Endothelial cell (in vitro differentiated cells): ENCODE data around the gene TUBE1. TPM values are rescaled to one million over a fixed set of nuclear protein-coding genes. Genes with fewer than 3 reads are reported as not detected.
A peak's percentile ranks its signal among the peaks of the same experiment; 100 is the strongest.
"Not testable (repeated sequence)": the region's sequence is repeated elsewhere in the genome, so short reads cannot be mapped to it uniquely, and the experiment has no call there.

Experiments
- DNase-seq: peaks from one replicate; pipeline ENCODE4 v3.0.0; 2021; ENCODE audit warnings: low spot score
- H3K27ac Mint-ChIP-seq: one replicate; pipeline ENCODE4 v1.8.0; 2021; ENCODE audit warnings: mixed read lengths, inconsistent platforms; ENCODE audit not compliant: unreplicated experiment
- H3K27me3 Mint-ChIP-seq: one replicate; pipeline ENCODE4 v1.8.0; 2021; ENCODE audit warnings: mild to moderate bottlenecking, moderate library complexity, mixed read lengths, inconsistent platforms; ENCODE audit not compliant: unreplicated experiment
- H3K36me3 Mint-ChIP-seq: one replicate; pipeline ENCODE4 v1.8.0; 2021; ENCODE audit warnings: mild to moderate bottlenecking, low read depth, mixed read lengths, inconsistent platforms; ENCODE audit not compliant: unreplicated experiment
- H3K4me1 Mint-ChIP-seq: one replicate; pipeline ENCODE4 v1.8.0; 2021; ENCODE audit warnings: mild to moderate bottlenecking, mixed read lengths, inconsistent platforms; ENCODE audit not compliant: unreplicated experiment
- H3K4me3 Mint-ChIP-seq: one replicate; pipeline ENCODE4 v1.8.0; 2021; ENCODE audit warnings: mild to moderate bottlenecking, mixed read lengths, inconsistent platforms; ENCODE audit not compliant: unreplicated experiment
- H3K9me3 Mint-ChIP-seq: one replicate; pipeline ENCODE4 v1.8.0; 2021; ENCODE audit warnings: mixed read lengths, inconsistent platforms; ENCODE audit not compliant: unreplicated experiment
- CTCF ChIP-seq: fragments of 200-600 bp; sonication (generic); IDR thresholded peaks from one replicate; pipeline ENCODE4 v1.5.0; 2021; ENCODE audit warnings: antibody characterized with exemption; ENCODE audit not compliant: unreplicated experiment
- total RNA-seq: library from RNA; stranded (reverse); fragmentation: NEBNext Ultra II Directional; extraction: Animal tissue kit (Norgen Biotek cat#: 25700); gene quantifications from one replicate; pipeline ENCODE4 v1.2.1, GENCODE V29; 2021; ENCODE audit not compliant: unreplicated experiment

Gene TUBE1
- total RNA-seq, 1 donor from 2014 or later = 13.7 TPM

DNA sequence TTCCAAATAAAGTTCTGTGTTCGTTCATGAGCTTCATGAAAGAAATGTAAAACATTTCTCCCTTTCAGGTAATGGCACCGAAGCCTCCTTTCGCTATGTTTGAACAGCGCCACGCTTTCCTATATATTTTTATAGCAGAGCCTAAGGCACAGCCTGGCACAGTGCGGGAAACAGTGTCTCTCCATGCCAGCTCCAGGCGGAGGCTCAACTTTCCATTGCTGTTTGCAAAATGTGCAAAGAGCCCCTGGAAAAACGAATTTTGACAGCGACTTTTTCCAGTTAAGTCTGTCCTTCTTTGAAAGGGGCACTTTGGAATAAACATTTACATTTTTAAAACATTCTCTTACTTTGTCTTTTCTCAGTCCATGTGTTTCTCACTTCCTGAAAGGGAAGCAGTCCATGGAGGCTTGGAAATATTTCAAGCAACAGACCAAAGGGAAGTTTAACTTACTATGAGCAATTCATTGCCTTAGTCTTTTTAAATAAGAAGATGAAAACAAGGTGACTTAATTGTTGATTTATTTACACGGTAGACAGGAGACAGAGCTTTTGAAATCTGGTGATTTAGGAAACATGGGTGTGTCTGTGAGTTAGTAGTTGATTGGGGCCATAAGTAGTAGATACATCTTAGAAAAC lies 32.6 kb downstream of the TUBE1 start:
- H3K4me3 Mint-ChIP-seq = no peak overlapping the region
- no peaks in the 10 kb centered on the region for H3K4me1 Mint-ChIP-seq
- no peak overlapping the region for H3K27ac Mint-ChIP-seq
- H3K27me3 Mint-ChIP-seq = peaks cover 3% of the 10 kb centered on the region
- no peaks in the 10 kb centered on the region for H3K9me3 Mint-ChIP-seq
- TF ChIP-seq CTCF = no peak
- no peaks in the 10 kb centered on the region for H3K36me3 Mint-ChIP-seq
- no peak for DNase-seq

DNA sequence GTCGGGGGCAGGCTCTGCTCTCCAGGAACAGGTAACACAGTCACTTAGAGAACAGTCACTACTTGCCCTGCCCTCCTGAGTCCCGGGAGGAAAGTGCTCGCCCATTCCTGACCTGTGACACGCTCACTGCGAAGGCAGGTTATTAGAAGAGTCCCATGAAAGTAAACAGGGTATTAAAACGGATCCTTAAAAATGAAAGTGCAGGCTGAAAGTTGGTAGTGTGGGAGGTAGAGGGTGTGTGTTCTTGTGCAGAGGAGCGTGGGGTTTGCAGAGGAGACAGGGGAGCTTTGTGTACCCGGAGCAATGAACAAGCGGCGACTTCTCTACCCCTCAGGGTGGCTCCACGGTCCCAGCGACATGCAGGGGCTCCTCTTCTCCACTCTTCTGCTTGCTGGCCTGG lies 33.3 kb downstream of the TUBE1 start, which contains the start of gene CCN6:
Gene CCN6 (plus strand): TSS at position 104 of the 400 bp plus-strand sequence. CDS start 254 bp downstream, at position 358.
- H3K27ac Mint-ChIP-seq = peak within 1 kb of the TSS; percentile 39
- H3K4me1 Mint-ChIP-seq = no peaks in the 10 kb centered on the region
- peaks cover 3% of the 10 kb centered on the region for H3K27me3 Mint-ChIP-seq
- no peak for TF ChIP-seq CTCF
- no peaks in the 10 kb centered on the region for H3K9me3 Mint-ChIP-seq
- no peaks in the 10 kb centered on the region for H3K36me3 Mint-ChIP-seq
- H3K4me3 Mint-ChIP-seq = no peak within 1 kb of the TSS
- no peak for DNase-seq

DNA sequence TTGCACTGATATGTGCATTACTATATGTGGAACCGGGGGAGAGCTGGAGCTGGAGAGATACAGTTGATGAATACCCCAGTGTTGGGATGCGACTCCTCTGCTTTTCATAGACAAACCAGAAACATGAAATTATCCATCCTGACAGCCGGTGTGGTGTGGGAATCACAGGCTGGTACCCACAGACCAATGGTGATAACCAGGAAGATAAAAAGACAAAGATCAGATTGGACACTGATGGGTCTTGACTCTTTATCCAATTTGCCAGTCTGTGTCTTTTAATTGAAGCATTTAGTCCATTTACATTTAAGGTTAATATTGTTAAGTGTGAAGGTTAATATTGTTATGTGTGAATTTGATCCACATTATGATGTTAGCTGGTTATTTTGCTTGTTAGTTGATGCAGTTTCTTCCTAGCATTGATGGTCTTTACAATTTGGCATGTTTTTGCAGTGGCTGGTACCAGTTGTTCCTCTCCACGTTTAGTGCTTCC lies 36.0 kb downstream of the TUBE1 start:
- not testable (repeated sequence) for DNase-seq, H3K4me3 Mint-ChIP-seq, H3K27me3 Mint-ChIP-seq, H3K9me3 Mint-ChIP-seq, H3K27ac Mint-ChIP-seq, H3K4me1 Mint-ChIP-seq, H3K36me3 Mint-ChIP-seq

DNA sequence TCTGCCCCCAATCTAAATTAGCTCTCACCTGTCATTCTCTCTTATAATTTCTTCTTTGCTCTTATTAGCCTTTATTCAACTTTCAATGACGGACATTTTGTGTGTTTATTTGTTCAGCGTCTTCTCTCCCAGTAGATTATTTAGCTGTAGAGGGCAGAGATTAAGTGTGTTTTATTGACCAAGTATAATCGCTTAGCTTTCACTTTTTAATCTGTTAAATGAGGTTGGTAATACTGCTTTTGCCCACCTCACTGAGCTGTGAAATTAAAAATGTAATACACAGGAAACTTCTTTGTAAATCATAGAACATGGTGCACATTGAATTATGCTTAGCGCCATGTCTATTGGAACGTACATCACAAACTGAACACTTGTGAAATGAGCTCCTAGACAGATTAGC lies 36.9 kb downstream of the TUBE1 start:
- no peaks in the 10 kb centered on the region for H3K36me3 Mint-ChIP-seq
- no peak for TF ChIP-seq CTCF

GRCh38 chr6:112049996-112050395 lies 37.3 kb downstream of the TUBE1 start:
- Mint-ChIP-seq H3K27me3 (peaks cover 5% of the 10 kb centered on the region), H3K4me3 (no peak overlapping the region), H3K27ac (no peak overlapping the region), H3K36me3 (no peaks in the 10 kb centered on the region), H3K4me1 (no peaks in the 10 kb centered on the region), H3K9me3 (no peaks in the 10 kb centered on the region)
- no peak for TF ChIP-seq CTCF
- no peak for DNase-seq

More for the DNA sequence above, 36.9 kb downstream of the TUBE1 start:
- DNase-seq = no peak
- Mint-ChIP-seq H3K27me3 (peaks cover 5% of the 10 kb centered on the region), H3K4me3 (no peak overlapping the region), H3K27ac (no peak overlapping the region), H3K4me1 (no peaks in the 10 kb centered on the region), H3K9me3 (no peaks in the 10 kb centered on the region)
